Germinal center (tissue), 1 donor: ENCODE measurements around the gene KCNB1.

Experiments
- DNase-seq: peaks from one replicate; pipeline ENCODE4 v3.0.0; 2012; ENCODE audit warnings: mixed read lengths, low spot score

KCNB1 gene

DNA sequence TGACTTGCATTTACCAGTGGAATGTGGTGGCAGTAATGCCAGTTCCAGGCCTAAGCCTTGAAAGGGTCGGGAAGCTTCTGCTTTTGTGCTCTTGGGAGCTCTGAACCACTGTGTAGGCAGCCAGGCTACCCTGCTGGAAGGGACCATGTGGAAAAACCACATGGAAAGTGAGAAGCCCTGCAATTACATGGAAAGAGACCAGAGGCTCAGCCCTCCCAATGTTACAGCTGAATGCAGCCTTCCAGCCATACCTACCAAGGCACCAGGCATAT, 14.9 kb upstream of the KCNB1 start:
- DNase-seq: no peak

- DNase-seq: no peak
These were observed 14.3 kb upstream of the KCNB1 start for GRCh38 chr20:49496553-49497397.

GRCh38 chr20:49496043-49496442, 13.6 kb upstream of the KCNB1 start:
- DNase-seq: no peak

- DNase-seq: no peak
These were observed 8.2 kb upstream of the KCNB1 start for GRCh38 chr20:49490689-49491088.

DNA sequence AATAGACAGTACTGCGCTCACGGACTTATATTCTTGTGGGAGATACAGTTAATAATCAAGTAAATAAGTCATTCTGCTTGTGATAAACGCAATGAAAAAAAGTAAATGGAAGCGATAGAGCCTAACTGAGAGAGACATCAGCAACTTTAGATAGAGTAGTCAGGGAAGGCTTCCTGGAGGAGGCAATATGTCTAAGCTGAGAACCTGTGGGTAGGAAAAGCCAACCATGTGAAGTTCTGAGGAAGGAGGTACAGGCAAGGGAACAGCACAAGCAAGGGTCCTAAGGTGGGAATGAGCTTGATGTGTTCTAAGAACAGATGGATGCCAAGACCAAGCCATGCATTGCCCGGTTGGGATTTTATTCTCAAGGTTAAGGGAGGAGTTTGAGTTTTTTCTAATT, 7.2 kb upstream of the KCNB1 start:
- DNase-seq: no peak

- DNase-seq: no peak
These were observed 3.6 kb upstream of the KCNB1 start for GRCh38 chr20:49486064-49486463.

- DNase-seq: no peak
These were observed 3.1 kb upstream of the KCNB1 start for GRCh38 chr20:49485563-49485962.

GRCh38 chr20:49484180-49485140, 2.0 kb upstream of the KCNB1 start:
- DNase-seq: peak; percentile 67

GRCh38 chr20:49483696-49484123, 1.2 kb upstream of the KCNB1 start:
- DNase-seq: no peak

- DNase-seq: no peak
These were observed 689 bp upstream of the KCNB1 start for GRCh38 chr20:49483018-49483695.

DNA sequence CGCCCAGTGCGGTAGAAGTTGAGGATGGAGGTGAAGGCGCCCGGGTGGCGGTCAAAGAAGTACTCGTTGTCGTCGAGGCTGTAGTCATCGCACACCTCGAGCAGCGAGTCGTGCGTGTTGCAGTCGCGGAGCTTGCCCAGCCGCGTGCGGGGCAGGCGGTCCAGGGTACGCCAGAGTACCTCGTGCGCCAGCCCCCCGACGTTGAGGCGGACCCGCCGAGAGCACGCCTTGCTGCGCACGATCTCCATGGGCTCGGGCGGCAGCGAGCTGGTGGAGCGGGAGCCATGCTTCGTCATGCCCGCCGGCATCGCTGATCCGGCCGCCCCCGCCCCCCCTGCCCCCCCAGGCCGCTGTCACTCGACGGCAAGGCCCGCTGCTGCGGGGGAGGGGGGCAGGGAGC, 295 bp downstream of the KCNB1 start:
- DNase-seq: no peak

GRCh38 chr20:49481116-49481515, 1.4 kb downstream of the KCNB1 start:
- DNase-seq: no peak

- DNase-seq: no peak
These were observed 2.2 kb downstream of the KCNB1 start for GRCh38 chr20:49480236-49480635.

DNA sequence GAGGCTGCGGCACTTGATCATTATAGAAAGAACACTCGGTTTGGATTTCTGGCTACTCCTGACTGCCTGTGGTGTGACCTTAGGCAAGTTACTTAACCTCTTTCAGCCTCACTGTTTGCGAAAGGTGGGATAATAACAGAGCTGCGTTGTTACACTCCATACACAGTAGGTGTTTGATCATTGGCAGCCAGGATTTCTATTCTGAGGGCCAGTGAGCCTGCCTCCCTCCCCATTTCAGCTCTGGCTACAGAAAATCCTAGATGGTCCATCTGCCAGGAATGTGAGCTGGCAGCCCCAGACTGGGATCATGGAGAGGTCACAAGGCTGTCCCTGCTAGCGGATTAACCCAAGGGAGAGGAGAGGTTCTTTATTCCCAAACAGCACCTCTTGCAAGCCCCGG, 2.7 kb downstream of the KCNB1 start:
- no peak for DNase-seq

- no peak for DNase-seq
These were observed 3.4 kb downstream of the KCNB1 start for GRCh38 chr20:49478754-49479689.

DNA sequence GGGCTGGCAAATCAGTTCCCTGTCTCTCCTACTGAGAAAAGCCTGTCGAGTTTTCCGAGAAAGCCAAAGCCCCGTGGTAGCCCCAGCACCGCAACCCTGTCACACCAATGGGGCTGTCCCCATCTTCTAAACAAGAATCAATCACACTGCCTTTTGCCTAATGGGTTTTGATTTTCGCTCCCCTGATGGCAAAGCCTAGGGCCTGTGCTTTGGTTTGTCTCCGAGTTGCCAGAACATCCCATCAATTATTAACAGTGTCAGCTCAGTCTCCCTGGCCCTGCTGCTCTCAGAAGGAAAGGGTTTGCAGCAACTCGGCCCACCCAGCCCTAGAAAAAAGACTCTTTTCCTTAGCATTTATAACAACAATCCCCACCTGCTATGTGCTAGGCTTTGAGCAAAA, 4.2 kb downstream of the KCNB1 start:
- DNase-seq: no peak

DNA sequence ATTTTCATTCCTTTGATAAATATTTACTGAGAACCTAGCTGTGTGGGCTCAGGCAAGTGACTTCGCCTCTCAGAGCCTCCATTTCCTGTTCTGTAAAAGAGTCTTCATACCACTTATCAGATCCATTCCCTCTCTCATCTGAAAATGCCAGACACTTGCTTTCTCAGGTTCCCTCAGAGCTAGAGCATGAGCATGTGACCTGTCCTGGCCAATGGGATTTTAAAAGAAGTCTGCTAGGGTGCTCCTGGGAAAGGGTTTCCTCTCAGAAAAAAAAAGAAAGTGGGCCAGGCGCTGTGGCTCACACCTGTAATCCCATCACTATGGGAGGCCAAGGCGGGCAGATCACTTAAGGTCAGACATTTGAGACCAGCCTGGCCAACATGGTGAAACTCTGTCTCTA, 5.3 kb downstream of the KCNB1 start:
- DNase-seq: no peak

DNA sequence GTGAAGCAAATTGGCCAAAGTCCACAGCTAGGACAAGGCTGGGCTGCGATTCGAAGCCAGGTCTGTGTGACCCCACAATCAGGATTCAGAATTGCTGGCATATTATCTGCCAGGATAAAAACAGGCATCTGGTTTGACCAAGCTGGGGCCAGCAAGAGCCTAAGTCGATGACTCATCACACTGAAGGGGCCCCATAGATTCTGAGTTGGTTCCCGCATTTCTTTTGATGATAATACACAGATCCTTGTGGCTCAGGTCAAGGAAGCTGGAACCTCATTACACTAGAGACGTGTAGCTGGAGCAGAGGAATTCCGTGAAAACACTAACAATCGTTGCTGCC, 6.5 kb downstream of the KCNB1 start:
- DNase-seq: no peak

- no peak for DNase-seq
These were observed 7.0 kb downstream of the KCNB1 start for GRCh38 chr20:49475292-49476015.

DNA sequence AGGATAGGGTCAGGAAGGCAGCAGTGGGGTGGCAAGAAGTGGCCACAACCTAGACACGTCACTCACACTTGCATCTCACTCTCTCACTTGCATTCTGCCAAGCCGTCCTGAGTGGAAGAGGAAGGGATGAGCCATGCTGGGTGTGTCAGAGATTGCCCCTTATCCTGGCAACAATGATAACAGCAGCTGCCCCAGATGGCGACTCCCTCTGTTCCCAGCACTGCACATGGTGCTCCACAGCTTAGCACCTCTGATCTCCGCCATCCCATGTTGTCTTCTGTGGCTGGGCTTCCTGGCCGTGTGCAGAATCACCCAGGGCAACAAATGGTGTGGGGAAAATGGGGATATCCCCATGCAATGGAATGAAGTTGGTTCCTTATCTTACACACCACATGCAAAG, 11.1 kb downstream of the KCNB1 start:
- no peak for DNase-seq

GRCh38 chr20:49470922-49471321, 11.5 kb downstream of the KCNB1 start:
- no peak for DNase-seq
